Epidermal melanocyte (primary cell): ENCODE measurements around the gene WDR45.

Experiments
- DNase-seq: peaks from one replicate; pipeline ENCODE4 v3.0.0; 2011; ENCODE audit warnings: low spot score; ENCODE audit not compliant: insufficient read length

WDR45 gene

GRCh38 chrX:49053223-49054072, 26.2 kb downstream of the WDR45 start:
- DNase-seq: peak; percentile 63

GRCh38 chrX:49043987-49044281, 35.8 kb downstream of the WDR45 start:
- DNase-seq: no peak

GRCh38 chrX:49043220-49043986, 36.3 kb downstream of the WDR45 start, which contains the start of gene TFE3:
TFE3 (minus strand) TSS chrX:49043357; CDS start chrX:49043226, 131 bp downstream.
- peak; percentile 83 for DNase-seq

GRCh38 chrX:49042581-49043219, 37.0 kb downstream of the WDR45 start:
- no peak for DNase-seq

GRCh38 chrX:49041744-49042580, 37.7 kb downstream of the WDR45 start:
- DNase-seq: peak; percentile 16

GRCh38 chrX:49040376-49040955, 39.2 kb downstream of the WDR45 start:
- DNase-seq: peak; percentile 11

- peak; percentile 51 for DNase-seq
Measured at GRCh38 chrX:49039598-49040375, 39.9 kb downstream of the WDR45 start.

GRCh38 chrX:49037883-49038475, 41.7 kb downstream of the WDR45 start:
- peak; percentile 2 for DNase-seq

- DNase-seq: no peak
Measured at GRCh38 chrX:49030283-49030682, 49.4 kb downstream of the WDR45 start.

GRCh38 chrX:49029876-49030275, 49.8 kb downstream of the WDR45 start:
- DNase-seq: no peak
